Loucy (cell line): ENCODE results near the gene KIAA1549.

Source experiments
- EZH2phosphoT487 ChIP-seq: fragments of 200-600 bp; IDR thresholded peaks from 2 replicates; pipeline ENCODE4 v1.6.1; 2018; ENCODE audit warnings: antibody characterized with exemption, mild to moderate bottlenecking, moderate library complexity, borderline replicate concordance
- TF ChIP-seq, protein P1 (sequence below): fragments of 200-600 bp; sonication (generic); conservative IDR thresholded peaks from 2 replicates; pipeline ENCODE4 v1.5.1; 2014; ENCODE audit warnings: mild to moderate bottlenecking, antibody characterized with exemption, low read length

DNA sequence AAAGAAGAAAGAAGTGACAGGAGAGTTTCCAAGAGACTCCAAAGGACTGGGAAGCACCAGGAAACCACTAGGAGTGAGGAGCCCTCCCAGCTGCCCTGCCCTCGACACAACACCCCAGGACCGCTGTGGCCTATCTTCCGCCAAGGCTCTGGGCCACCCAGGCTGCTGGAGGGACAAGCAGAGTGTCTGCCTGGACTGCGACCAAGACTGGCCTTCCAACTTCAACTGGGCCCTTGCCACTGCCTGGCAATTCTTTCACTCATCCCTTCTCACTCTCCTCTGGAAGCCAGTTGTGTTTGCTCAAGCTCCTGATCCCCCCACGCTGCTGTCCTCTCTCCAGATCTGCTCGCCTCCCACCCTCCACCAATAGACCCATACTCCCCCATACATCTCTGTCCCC is 10.2 kb downstream of the KIAA1549 start:
- TF ChIP-seq, protein P1, sequence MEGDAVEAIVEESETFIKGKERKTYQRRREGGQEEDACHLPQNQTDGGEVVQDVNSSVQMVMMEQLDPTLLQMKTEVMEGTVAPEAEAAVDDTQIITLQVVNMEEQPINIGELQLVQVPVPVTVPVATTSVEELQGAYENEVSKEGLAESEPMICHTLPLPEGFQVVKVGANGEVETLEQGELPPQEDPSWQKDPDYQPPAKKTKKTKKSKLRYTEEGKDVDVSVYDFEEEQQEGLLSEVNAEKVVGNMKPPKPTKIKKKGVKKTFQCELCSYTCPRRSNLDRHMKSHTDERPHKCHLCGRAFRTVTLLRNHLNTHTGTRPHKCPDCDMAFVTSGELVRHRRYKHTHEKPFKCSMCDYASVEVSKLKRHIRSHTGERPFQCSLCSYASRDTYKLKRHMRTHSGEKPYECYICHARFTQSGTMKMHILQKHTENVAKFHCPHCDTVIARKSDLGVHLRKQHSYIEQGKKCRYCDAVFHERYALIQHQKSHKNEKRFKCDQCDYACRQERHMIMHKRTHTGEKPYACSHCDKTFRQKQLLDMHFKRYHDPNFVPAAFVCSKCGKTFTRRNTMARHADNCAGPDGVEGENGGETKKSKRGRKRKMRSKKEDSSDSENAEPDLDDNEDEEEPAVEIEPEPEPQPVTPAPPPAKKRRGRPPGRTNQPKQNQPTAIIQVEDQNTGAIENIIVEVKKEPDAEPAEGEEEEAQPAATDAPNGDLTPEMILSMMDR, result no peak
- no peak for TF ChIP-seq EZH2phosphoT487
